ENCODE results near the gene GOPC.

GOPC gene

GRCh38 chr6:117595099-117595923 is 7.0 kb downstream of the GOPC start:
- DNase-seq = no peak

- DNase-seq = no peak
Measured at GRCh38 chr6:117592983-117593759, 9.1 kb downstream of the GOPC start.

- DNase-seq = no peak
Measured at GRCh38 chr6:117591405-117591804, 10.9 kb downstream of the GOPC start.

- no peak for DNase-seq
Measured at GRCh38 chr6:117590447-117590846, 11.9 kb downstream of the GOPC start.

GRCh38 chr6:117585647-117586046 is 16.7 kb downstream of the GOPC start:
- DNase-seq = no peak

- DNase-seq = no peak
Measured at GRCh38 chr6:117574198-117574597, 28.1 kb downstream of the GOPC start.

GRCh38 chr6:117573006-117573680 is 29.2 kb downstream of the GOPC start:
- DNase-seq = no peak

GRCh38 chr6:117568831-117569410 is 33.4 kb downstream of the GOPC start:
- DNase-seq = no peak

GRCh38 chr6:117568247-117568646 is 34.1 kb downstream of the GOPC start:
- no peak for DNase-seq

- DNase-seq = no peak
Measured at GRCh38 chr6:117564681-117565080, 37.6 kb downstream of the GOPC start.

- DNase-seq = no peak
Measured at GRCh38 chr6:117561128-117561527, 41.2 kb downstream of the GOPC start.

GRCh38 chr6:117559299-117559698 is 43.0 kb downstream of the GOPC start:
- no peak for DNase-seq

- peak; percentile 56 for DNase-seq
Measured at GRCh38 chr6:117558818-117559217, 43.5 kb downstream of the GOPC start.

GRCh38 chr6:117557951-117558350 is 44.4 kb downstream of the GOPC start:
- no peak for DNase-seq

GRCh38 chr6:117555882-117556498 is 46.3 kb downstream of the GOPC start:
- DNase-seq = peak; percentile 25

GRCh38 chr6:117555262-117555849 is 47.0 kb downstream of the GOPC start:
- DNase-seq = no peak

GRCh38 chr6:117553142-117553541 is 49.2 kb downstream of the GOPC start:
- DNase-seq = no peak

- no peak for DNase-seq
Measured at GRCh38 chr6:117552618-117553017, 49.7 kb downstream of the GOPC start.

- DNase-seq = no peak
Measured at GRCh38 chr6:117550618-117551242, 51.6 kb downstream of the GOPC start.

GRCh38 chr6:117550078-117550600 is 52.2 kb downstream of the GOPC start:
- no peak for DNase-seq

- no peak for DNase-seq
Measured at GRCh38 chr6:117549611-117550010, 52.7 kb downstream of the GOPC start.

All from NCI-H1105 (cell line).